ENCODE results near the gene RIOX2.

- TF ChIP-seq CTCF (conservative IDR thresholded peaks at IDR 0.05; ENCODE audit: low read length) (no peak), EZH2phosphoT487 (IDR thresholded peaks at IDR 0.05; ENCODE audit: borderline replicate concordance) (no peak)
Measured at GRCh38 chr3:97949743-97950142, 22.5 kb downstream of the RIOX2 start.

Measured in Loucy (cell line).